GM10248 (cell line): ENCODE measurements around the gene ARMH3.

ENCODE experiments used
- CTCF ChIA-PET: fragments of 300-600 bp; sonication (Branson Sonifier 250); formaldehyde crosslinking; extraction: SDS; loops from one replicate; lab custom pipeline; 2021; ENCODE audit warnings: antibody characterized with exemption; lab: Yijun Ruan, JAX
- POLR2A ChIA-PET: fragments of 350-650 bp; sonication (Branson Sonifier 250); formaldehyde crosslinking; extraction: SDS; loops from one replicate; lab custom pipeline; 2020; ENCODE audit warnings: antibody characterized with exemption; lab: Yijun Ruan, JAX
- DNase-seq: peaks from one replicate; pipeline ENCODE4 v3.0.0; 2012; ENCODE audit errors: extremely low spot score
- TF ChIP-seq, protein P1 (sequence below): IDR thresholded peaks from 2 replicates; pipeline ENCODE4 v1.5.1; 2012; ENCODE audit warnings: mild to moderate bottlenecking, low read depth; ENCODE audit errors: extremely low read depth, missing control alignments, control extremely low read depth

The ARMH3 gene

DNA sequence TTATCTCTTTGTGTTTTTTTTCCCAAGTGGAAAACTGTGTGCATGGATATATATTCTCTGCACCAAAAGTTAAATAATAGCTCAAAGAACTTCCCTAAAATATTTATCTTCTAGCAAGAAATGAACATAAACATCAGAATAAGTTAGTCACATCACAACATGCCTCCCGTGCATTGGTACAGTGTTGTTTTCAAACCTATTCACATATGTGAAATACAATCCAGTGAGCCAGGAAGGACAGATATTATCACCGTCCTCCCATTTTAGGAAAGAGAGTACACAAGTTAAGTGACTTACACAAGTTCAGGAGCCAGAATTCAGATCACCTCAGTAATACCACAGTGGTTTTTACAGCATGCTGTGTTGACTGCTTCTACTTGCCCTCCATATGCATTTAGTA is 22.2 kb downstream of the ARMH3 start:
- TF ChIP-seq, protein P1, sequence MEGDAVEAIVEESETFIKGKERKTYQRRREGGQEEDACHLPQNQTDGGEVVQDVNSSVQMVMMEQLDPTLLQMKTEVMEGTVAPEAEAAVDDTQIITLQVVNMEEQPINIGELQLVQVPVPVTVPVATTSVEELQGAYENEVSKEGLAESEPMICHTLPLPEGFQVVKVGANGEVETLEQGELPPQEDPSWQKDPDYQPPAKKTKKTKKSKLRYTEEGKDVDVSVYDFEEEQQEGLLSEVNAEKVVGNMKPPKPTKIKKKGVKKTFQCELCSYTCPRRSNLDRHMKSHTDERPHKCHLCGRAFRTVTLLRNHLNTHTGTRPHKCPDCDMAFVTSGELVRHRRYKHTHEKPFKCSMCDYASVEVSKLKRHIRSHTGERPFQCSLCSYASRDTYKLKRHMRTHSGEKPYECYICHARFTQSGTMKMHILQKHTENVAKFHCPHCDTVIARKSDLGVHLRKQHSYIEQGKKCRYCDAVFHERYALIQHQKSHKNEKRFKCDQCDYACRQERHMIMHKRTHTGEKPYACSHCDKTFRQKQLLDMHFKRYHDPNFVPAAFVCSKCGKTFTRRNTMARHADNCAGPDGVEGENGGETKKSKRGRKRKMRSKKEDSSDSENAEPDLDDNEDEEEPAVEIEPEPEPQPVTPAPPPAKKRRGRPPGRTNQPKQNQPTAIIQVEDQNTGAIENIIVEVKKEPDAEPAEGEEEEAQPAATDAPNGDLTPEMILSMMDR, result no peak
- DNase-seq, result no peak
- ChIA-PET CTCF (interaction anchor here (1.0 to 2.2 kb wide), 5 partner anchors 10 to 192 kb away, joined by 3 to 9 read pairs (median 3); no protein-coding TSS in a partner anchor), POLR2A (no interaction called here)

DNA sequence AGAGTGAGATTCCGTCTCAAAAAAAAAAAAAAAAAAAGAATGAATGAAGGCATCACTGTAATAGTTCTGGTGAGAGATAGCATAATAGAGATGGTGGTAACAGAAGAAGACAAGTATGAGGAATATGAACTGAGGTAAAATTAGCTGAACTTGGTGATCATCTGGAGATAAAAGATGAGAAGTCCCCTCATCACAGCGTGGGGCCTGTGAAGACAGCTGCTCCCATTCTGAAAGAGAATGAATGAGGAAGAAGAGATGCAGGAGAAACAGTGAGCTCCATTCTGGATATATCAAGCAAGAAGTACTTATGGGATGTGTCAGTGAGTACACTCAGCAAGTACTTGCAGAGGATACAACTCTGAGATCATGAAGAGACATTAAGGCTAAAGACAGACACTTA is 28.7 kb downstream of the ARMH3 start:
- TF ChIP-seq, protein P1, result no peak
- no peak for DNase-seq
- ChIA-PET CTCF (interaction anchor here (0.8 to 1.2 kb wide), 4 partner anchors 10 to 186 kb away, joined by 3 to 4 read pairs (median 3); no protein-coding TSS in a partner anchor), POLR2A (interaction anchor here (0.6 kb wide), 1 partner anchor 188 kb away, joined by 6 read pairs; no protein-coding TSS in a partner anchor)

DNA sequence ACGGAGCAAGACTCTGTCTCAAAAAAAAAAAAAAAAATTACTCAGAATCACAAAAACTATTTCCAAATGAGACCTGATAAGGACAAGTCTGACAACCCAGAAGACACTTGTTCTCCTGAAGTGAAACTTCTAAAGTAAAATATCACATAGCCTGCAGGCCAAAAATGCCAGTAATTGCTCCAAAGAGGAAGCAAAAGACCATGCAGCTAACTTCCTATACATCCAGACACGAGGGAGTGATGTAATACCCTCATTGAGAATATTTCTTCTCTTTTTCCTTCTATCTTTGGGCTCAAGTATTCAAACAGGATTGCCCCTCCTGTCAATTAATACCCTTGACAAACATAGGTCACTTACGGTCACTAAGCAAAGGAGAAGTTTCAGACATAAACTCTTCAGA is 31.2 kb downstream of the ARMH3 start:
- TF ChIP-seq, protein P1, result no peak
- CTCF ChIA-PET, result interaction anchor here (1.8 kb wide), 1 partner anchor 13 kb away, joined by 4 read pairs; no protein-coding TSS in a partner anchor
- no peak for DNase-seq
- POLR2A ChIA-PET, result no interaction called here

DNA sequence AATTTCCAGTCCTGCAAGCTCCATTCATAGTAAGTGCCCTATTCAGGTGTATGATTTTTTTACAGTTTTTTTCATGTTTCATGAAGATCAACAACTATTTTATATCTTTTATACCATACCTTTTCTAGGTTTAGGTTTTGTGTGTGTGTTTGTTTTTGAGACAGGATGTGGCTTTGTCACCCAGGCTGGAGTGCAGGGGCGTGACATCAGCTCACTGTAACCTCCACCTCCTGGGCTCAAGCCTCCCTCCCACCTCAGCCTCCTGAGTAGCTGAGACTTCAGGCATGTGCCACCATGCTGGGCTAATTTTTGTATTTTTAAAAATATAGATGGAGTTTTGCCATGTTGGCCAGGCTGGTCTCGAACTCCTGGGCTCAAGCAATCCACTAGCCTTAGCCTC is 35.0 kb downstream of the ARMH3 start:
- DNase-seq, result no peak
- TF ChIP-seq, protein P1, result no peak
- ChIA-PET POLR2A (no interaction called here), CTCF (interaction anchor here (0.8 to 21.1 kb wide), 6 partner anchors 8 to 179 kb away, joined by 3 to 831 read pairs (median 4); partner anchors contain the start of gene KCNIP2)

DNA sequence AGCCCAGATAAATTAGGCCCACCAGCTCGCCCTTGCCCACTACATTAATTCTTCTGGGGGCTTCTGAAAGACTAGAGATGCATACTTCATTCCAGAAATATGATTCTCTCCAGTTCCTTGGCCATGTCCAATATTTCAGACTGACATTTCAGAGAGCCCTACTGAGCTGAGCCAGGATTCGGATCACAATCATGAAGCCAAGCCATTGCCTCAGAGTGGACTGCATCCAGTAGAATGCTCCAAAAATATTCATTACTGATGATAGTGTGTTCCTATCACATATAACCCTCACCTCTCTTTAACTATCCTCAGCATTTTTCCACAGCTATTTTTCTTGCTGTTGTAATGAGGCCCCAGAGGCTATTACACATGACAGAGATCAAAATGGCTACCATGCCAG is 38.7 kb downstream of the ARMH3 start:
- CTCF ChIA-PET, result interaction anchor here (0.8 to 21.1 kb wide), 5 partner anchors 8 to 175 kb away, joined by 3 to 831 read pairs (median 30); partner anchors contain the start of genes ARMH3 and KCNIP2
- DNase-seq, result no peak
- TF ChIP-seq, protein P1, result no peak
- POLR2A ChIA-PET, result no interaction called here

DNA sequence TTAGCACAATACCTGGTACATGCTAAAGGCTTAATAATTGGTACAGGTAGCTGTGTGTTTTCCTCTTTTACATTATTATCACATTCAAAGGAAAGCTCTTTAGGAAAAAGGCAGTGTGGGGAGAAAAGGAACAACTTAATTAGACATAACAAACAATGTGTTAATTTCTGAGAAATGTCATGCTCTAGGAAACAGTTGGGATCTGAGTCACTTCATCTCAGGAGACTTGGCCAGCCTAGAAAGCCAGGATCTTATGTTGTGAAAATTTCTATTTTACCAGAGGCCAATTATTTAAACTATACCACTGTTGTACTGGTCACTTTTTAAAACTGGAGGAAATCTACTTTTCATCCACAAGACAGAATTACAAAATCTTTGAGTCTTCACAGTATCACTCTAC is 39.6 kb downstream of the ARMH3 start:
- TF ChIP-seq, protein P1, result no peak
- no peak for DNase-seq
- POLR2A ChIA-PET, result no interaction called here
- CTCF ChIA-PET, result interaction anchor here (1.2 to 21.1 kb wide), 6 partner anchors 7 to 174 kb away, joined by 3 to 831 read pairs (median 18); partner anchors contain the start of gene KCNIP2
